Lower leg skin (tissue), 4 donors: ENCODE data around the gene MORC1. TPM values are rescaled to one million over a fixed set of nuclear protein-coding genes. Genes with fewer than 3 reads are reported as not detected.

ENCODE experiments used
- DNase-seq, 2 donors: peaks; one replicate each; pipeline ENCODE4 v3.0.0-alpha.2; 2019; ENCODE audit warnings: low spot score in 2 of 2
- H3K4me3 ChIP-seq: fragments of 200-600 bp; sonication (generic); 2 replicates; pipeline ENCODE4 v1.5.1; 2017; ENCODE audit warnings: mild to moderate bottlenecking, low read depth; ENCODE audit not compliant: poor library complexity, severe bottlenecking
- CTCF ChIP-seq, 3 donors: fragments of 450-650 bp; IDR thresholded peaks; one replicate each; pipeline ENCODE4 v1.5.1; 2016; ENCODE audit warnings: antibody characterized with exemption in 3 of 3, mild to moderate bottlenecking in 3 of 3, moderate library complexity in 2 of 3
- POLR2A ChIP-seq, 2 donors: fragments of 450-650 bp; IDR thresholded peaks; one replicate each; pipeline ENCODE4 v1.6.1; 2016 to 2017; ENCODE audit warnings: antibody characterized with exemption in 2 of 2, mild to moderate bottlenecking in 1 of 2, moderate library complexity in 1 of 2
- WGBS, 2 donors: methylation state at CpG; one replicate each; pipeline ENCODE4 v1.1.5; 2018; 5-methylcytosine and 5-hydroxymethylcytosine counted together
- intact Hi-C: fragments of 100-400 bp; cut with DNase I; formaldehyde crosslinking; loops from one replicate; pipeline ENCODE4 v1.15.0; 2023; ENCODE audit warnings: low total_unique reads
- total RNA-seq, 4 donors: library from RNA; depleted of rRNA; stranded (reverse); fragments of >200 nt; gene quantifications; one replicate each; pipeline ENCODE4 v1.1.0, GENCODE V29; 2016

MORC1 gene
- total RNA-seq, 4 donors from 2014 or later, result not detected

GRCh38 chr3:109023167-109023566 lies 94.8 kb downstream of the MORC1 start:
- no peak for TF ChIP-seq POLR2A (IDR thresholded peaks at IDR 0.05)
- TF ChIP-seq CTCF (IDR thresholded peaks at IDR 0.05), result no peak
- intact Hi-C loops, result no loop called here
- H3K4me3 ChIP-seq, result no peak overlapping the region
- 48 to 59% methylated on average over 1 of the region's 1 CpG for WGBS, 2 donors
- DNase-seq, result no peak

- no peak for DNase-seq
- no peak for TF ChIP-seq CTCF (IDR thresholded peaks at IDR 0.05)
- no peak for TF ChIP-seq POLR2A (IDR thresholded peaks at IDR 0.05)
- intact Hi-C loops, result no loop called here
- 40 to 43% methylated on average over 1 of the region's 1 CpG for WGBS, 2 donors
- no peak overlapping the region for H3K4me3 ChIP-seq
Observed at GRCh38 chr3:109021556-109021955, 96.4 kb downstream of the MORC1 start.

GRCh38 chr3:109018828-109019227 lies 99.1 kb downstream of the MORC1 start:
- TF ChIP-seq POLR2A (IDR thresholded peaks at IDR 0.05) (no peak), CTCF (IDR thresholded peaks at IDR 0.05) (no peak)
- 68 to 70% methylated on average over 6 of the region's 6 CpGs for WGBS, 2 donors

GRCh38 chr3:109005443-109005842 lies 112.5 kb downstream of the MORC1 start:
- intact Hi-C loops, result no loop called here
- 57 to 64% methylated on average over 3 of the region's 3 CpGs for WGBS, 2 donors
- DNase-seq, result no peak
- TF ChIP-seq POLR2A (IDR thresholded peaks at IDR 0.05) (no peak), CTCF (IDR thresholded peaks at IDR 0.05) (no peak)
- no peak overlapping the region for H3K4me3 ChIP-seq

More at GRCh38 chr3:109018828-109019227, 99.1 kb downstream of the MORC1 start:
- intact Hi-C loops, result no loop called here
- DNase-seq, result no peak
- H3K4me3 ChIP-seq, result no peak overlapping the region

GRCh38 chr3:108998436-108998835 lies 119.5 kb downstream of the MORC1 start:
- WGBS, 2 donors, result 30% methylated on average over 3 of the region's 3 CpGs
- intact Hi-C loops, result no loop called here

More at GRCh38 chr3:108998436-108998835, 119.5 kb downstream of the MORC1 start:
- no peak overlapping the region for H3K4me3 ChIP-seq
- no peak for TF ChIP-seq POLR2A (IDR thresholded peaks at IDR 0.05)
- TF ChIP-seq CTCF (IDR thresholded peaks at IDR 0.05), result no peak
- DNase-seq, result no peak
